HG02884 (cell line): ENCODE measurements around the gene TBC1D8.
"Not testable (repeated sequence)": the region's sequence is repeated elsewhere in the genome, so short reads cannot be mapped to it uniquely, and the experiment has no call there.

Experiments used
- ATAC-seq: cut with Tn5 transposase; IDR thresholded peaks from one replicate; pipeline ENCODE4 v1.9.1; 2021; ENCODE audit warnings: mild to moderate bottlenecking, moderate library complexity; ENCODE audit not compliant: unreplicated experiment

TBC1D8 gene

DNA sequence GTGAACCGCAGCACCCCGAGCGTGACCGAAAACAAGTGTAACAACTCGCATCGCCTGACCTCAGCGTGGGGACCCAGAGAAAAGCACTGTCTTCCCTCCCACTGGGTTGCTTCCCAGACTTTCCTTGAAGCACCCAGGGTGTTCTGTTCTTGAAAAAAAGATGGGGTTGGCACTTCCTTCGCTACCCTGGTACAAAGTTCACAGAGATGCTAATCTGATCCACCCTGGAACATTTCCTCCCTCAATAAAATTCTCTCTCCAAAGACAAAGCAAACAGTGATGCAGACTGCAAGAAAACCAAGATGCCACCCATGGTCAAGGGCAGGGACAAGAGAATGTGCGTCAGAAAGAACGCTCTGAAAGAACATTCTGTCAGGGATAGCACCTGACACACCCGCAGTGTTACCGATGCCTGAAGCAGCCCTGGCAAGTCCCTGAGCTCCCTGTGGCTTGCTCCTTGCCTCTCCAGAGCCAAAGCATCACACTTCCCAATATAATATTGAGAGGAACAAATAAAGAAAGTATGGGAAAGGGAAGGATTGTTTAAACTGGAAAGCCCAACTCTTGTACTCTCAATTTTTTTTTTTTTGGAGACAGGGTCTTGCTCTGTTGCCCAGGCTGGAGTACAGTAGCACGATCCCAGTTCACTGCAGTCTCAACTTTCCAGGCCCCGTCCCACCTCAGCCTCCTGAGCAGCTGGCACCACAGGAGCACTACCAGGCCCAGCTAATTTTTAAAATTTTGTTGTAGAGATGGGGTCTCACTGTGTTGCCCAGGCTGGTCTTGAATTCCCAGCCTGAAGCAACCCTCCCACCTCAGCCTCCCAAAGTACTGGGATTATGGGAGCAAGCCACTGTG lies 70.7 kb downstream of the TBC1D8 start:
- ATAC-seq: no peak

DNA sequence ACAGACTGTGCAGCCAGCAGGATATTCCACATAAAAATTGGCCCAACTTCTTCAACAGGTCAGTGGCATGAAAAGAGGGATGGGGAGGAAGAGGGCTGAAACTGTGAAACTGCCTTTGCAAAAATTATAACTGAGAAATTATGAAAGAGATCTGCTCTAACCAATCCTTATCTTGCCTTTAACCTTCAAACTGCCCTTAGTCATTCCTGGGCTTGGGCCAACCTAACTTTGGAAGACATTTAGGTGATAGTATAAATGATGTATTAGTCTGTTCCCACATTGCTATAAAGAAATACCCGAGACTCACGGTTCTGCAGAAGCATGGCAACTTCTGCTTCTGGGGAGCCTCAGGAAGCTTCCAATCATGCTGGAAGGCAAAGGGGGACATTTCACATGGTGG lies 74.6 kb downstream of the TBC1D8 start:
- no peak for ATAC-seq

DNA sequence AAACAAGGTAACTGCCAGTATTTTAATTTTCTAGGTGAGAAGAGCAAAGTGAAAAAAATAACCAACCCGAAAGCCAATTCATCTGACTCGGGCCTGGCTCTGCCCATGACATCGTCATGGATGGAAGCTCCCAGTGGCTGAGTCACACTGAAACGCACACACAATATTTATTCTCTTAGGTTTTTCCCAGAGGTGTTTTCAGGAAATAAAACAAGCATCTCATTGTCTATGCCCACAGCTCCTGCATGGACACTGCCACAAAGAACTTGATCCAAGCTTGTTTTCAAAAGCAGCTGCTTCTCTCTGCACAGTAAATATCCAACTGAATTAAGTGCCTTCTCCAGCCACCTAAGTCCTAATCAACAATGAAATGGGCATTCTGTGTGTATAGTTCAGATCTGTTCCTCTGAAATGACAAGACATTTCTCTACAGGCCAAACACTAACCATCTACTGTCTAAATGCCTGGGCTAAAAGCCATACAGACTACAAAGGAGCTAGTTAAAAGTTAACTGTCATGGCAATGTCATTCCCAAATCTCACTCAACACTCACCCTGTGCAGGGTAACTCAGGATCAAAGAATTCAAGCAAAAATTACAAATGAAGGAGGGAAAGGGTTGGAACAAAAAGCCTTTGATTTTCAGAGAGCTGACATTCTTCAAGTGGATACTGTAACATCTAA lies 86.2 kb downstream of the TBC1D8 start:
- no peak for ATAC-seq

DNA sequence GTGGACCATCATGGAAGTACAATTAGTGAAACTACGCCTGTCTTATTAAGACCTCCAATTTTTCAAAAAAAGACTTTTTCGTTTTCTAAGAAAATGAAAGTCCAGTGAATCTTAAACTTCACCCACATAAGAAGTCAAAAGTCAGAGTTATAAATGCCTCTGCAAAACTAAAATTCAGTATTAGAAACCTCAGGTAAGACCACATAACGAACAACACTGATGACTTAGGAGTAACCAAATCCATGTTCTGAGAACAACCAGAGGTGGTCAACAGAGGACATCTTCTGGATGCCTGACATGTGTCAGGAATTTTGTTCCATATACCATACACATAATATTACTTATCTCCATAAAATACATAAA lies 86.7 kb downstream of the TBC1D8 start:
- no peak for ATAC-seq

DNA sequence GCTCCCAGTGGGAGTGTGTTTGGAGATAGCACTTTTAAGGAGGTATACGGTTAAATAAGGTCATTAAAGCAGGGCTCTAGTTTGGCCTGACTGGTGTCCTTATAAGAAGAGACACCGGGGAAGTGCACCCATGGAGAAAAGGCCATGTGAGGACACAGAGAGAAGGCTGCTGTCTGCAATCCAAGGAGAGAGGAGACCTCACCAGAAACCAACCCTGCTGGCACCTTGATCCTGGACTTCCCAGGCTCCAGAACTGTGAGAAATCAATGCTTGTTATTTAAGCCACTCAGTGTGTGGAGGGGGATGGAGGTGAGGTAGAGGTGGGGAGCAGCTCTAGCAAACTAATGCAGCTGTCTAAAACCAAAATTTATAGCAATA lies 87.1 kb downstream of the TBC1D8 start:
- no peak for ATAC-seq

DNA sequence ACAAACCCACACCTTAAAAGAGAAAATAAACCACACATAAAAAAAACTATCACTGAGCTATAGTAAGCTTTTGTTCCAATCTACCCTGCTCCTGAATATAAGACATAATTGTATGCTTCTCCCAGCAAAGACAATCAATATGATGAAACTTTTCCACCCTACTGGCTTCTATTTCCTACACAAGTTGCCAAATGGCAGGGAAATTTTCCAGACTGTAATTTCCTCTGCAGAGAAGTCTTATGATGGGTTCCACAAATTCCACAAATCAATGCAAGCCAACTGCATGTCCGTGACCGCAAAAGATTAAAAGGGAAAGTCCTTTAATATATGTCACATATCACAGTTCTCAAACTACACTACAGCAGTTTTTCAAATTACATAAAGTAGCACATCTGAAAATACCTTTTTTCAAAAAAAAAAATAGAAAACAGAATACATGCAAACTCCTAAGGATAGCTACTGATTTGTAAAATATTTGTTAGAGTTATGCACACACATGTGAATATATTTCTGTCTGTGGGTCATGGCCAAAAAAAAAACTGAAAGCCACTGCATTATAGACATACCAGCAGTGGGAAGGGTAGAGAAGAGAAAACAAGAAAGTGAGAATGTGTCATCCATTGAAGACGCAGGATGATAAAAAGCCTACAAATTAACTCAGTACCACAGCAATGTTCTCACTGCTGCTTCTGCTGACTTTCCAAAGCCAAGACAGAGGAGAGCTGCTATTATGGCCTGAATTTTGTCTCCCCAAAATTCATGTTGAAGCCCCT lies 87.6 kb downstream of the TBC1D8 start:
- no peak for ATAC-seq

DNA sequence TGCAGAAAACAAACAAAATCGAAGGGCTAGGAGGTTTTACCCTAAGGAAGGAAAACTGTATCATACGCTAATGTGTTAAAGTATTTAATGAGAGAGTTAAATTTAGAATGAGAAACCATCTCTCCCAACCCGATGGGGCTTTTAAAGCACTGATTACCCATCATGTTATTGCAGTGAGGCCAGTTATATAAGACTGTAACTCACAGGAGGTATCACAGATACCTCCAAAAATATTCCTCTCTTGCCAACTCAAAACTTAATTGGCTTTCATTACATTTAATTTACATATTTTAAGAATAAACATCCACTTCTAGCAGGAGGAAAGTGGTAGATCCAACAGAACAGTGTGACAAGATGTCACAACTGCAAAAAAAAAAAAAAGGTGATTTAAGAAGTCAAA lies 92.8 kb downstream of the TBC1D8 start:
- no peak for ATAC-seq

DNA sequence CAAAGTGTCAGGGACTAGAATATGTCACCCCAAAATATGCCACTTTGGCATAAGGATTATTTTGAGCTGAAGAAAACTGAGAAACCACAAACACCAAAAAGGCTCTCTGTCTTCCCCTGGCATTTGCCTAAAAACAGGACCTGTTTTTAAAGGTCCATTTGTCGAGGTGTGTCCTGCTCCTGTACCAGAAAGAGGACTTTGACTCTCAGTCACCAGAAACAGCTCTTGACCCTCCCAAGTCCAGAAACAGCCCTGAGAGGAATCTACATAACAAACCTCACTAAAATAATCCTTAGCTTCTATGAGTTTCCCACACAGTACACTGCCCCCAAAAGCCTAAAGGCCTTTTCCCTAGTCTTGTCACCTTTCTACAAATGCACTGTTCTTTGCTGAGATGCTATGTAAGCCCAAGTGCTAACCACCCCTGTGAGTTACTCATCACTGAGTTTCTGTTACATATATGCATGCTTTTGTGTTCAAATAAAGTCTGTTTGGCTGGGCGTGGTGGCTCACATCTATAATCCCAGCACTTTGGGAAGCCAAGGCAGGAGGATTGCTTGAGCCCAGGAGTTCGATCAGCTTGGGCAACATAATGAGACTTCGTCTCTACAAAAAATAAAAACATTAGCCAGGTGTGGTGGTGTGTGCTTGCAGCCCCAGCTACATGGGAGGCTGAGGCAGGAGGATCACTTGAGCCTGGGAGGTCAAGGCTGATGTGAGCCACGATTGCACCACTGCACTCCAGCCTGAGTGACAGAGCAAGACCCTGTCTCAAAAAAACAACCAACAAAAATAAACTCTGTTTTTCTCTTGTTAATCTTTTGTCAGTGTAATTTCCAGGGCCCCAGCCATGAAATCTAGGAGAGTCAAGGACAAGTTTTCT lies 93.9 kb downstream of the TBC1D8 start:
- no peak for ATAC-seq

DNA sequence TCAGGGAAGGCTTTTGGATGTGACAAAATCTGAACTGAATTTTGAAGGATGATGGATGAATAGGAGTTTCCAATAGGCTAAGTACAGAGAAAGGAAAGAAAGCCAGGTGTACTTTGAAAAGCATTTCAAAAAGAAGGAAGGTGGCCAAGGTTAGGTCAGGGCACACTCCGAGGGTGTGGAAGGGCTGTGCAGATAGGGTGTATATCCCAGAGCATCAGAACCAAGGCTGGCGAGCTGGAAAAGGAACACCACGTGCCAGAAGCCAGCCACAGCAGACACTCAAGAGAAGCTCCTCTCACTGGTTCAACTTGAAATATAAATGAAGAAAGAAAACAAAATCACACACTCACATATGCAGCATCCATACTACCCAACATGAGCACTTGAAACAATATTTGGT lies 98.1 kb downstream of the TBC1D8 start:
- ATAC-seq: no peak

DNA sequence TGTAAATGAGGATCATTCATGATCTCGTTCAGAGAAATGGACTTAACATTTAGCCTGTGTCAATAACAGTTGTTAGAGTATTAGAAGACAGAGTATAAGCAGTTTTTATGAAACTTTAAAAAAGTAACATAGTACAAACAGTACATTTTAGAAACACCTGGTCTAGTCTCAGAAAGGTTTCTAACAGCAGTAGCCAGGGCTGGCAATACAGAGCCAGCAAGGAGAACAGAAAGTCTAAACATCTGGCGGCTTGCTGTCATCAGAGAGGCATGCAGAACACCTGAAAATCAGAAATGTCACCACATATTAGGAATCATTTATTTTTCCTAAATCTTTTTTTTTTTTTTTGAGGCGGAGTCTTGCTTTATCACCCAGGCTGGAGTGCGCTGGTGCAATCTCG lies 99.0 kb downstream of the TBC1D8 start:
- ATAC-seq: no peak

DNA sequence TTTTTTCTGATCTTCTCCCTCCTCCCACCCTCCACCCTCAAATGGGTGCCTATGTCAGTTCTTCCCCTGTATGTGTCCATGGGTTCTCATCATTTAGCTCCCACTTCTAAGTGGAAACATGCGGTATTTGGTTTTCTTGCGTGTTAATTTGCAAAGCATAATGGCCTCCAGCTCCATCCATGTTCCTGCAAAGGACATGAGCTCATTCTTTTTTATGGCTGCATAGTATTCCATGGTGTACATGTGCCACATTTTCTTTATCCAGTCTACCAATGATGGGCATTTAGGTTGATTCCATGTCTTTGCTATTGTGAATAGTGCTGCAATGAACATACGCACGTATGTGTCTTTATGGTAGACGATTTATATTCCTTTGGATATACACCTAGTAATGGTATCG lies 100.3 kb downstream of the TBC1D8 start:
- ATAC-seq: not testable (repeated sequence)

DNA sequence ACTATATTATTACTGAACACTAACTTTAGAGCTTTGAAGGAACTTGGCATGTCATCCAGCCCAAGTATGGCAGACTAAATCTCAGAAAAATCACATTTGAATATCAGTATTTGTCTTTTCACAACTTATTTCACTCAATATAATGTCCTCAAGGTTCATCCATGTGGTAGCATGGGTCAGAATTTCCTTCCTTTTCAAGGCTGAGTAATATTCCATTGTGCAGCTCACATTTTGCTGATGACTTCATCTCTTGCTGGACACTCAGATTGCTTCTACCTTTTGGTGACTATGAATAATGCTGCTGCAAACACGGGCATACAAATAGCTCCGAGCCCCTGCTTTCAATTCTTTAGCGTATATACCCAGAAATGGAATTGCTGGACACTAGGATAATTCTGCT lies 102.4 kb downstream of the TBC1D8 start:
- ATAC-seq: no peak

DNA sequence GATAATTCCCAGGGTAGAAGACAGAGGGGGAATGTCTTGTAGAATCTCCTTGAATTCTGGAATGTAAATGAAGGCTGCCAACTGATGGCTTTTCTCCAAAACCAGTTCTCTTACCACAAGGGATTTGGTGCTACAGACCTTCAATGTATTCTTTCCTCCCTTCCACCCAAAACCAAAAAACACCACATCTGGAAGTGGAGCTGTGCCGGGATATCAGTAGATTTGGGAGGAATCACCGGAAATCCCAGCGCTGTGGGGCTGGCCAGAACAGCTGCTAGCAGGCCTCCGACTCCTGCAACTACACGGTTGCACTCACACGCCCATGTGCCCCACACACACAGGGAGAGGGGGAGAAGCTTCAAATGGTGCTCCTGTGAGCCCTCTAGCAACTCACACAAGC lies 103.4 kb downstream of the TBC1D8 start:
- no peak for ATAC-seq

DNA sequence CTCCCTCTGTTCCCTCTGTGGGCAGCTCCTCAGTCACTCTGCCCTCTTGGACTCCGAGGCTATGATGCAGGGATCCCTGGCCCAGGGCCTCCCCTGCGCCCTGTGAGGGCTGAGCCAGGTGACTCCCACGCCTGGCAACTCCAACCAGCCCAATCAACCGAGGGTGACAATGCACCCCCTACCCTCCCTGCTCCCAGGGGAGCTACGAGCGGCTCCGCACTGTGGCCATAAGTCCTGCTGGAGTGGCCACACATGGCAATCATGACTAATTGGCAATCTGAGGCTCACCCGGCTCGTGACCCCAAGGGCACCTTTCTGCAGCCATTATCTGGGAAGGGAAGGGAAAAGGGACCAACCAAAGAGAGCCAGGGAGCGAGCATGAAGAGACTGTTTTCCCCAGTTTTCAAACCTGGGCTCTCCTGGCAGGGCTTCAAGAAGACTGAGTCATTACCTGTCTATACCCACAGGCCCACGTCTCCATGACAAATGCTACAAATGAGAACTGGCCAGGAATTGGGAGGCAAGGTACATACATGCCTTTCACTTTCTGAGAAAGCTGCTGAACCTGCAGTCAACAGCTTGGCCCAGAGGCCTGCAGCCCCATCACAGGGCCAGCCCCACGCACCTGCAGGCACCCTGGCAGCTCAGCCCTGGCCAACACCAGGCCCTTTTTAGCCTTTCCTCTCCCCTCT lies 104.0 kb downstream of the TBC1D8 start:
- no peak for ATAC-seq

DNA sequence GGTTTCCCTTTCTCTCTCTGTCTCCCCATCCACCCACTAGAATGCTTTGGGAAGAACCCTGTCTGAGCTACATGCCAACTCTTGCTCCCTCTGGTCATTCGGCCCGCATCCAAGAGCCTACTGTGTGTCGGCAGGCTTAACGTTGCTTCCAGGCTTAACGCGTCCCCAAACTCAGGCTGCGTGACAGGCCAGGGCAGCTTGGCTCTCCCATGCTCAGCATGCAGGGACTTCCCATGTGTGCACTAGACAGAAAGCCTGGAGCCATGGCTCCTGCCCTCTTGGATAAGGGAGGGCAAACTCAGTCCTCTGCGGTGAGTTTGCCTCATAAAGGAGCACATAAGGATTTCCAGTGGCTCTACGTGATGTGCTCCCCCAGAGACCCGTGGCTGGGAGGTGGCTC lies 105.9 kb downstream of the TBC1D8 start:
- ATAC-seq: no peak

DNA sequence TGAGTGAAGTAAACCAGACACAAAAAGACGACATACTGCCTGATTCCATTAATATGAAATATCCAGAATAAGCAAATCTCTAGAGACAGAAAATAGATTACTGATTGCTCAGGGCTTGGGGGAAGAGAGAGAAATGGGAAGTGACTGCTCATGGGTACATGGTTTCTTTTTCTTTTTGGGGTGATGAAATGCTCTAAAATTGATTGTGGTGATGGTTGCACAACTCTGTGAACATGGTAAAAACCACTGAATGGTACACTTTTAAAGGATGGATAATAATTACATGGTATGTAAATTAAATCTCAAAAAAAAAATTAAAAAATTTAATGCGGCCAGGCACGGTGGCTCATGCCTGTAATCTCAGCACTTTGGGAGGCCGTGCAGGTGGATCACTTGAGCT lies 109.8 kb downstream of the TBC1D8 start:
- no peak for ATAC-seq

DNA sequence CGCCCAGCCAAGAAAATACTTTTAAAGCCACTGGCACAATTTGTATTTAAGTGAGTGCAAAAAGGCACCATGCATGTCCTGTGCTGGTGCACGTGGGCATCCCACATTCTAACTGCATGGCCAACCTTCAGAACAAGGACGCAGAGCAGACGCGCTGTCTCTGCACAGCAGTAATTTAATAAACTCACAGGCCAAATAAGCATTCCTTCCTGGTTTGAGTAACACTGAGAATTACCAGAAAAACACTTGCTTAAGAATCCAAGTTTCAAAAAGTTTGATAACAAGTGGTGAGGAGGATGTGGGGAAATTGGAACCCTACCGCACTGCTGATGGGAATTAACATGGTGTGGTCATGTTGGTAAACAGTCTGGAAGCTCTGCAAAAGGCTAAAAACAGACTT lies 110.4 kb downstream of the TBC1D8 start:
- ATAC-seq: no peak

DNA sequence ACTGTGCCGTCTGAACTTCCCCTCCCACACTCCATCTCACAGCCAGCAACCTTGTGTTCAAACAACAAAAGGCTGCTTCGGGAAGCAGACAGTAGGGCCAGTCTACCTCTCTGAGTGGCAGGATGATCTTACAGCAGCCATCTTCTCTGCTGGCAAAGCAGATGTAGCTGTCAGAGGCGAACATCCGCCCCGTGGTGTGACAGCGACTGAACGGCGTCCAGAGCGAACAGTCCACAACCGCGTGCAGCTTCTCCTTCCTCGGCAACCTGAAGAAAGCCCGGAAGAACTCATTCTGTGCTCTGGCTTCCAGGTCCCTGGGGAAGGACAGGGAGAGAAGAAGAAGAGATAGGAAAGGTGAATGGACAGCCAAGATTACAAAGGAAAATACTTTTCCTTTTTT lies 111.1 kb downstream of the TBC1D8 start:
- ATAC-seq: no peak

DNA sequence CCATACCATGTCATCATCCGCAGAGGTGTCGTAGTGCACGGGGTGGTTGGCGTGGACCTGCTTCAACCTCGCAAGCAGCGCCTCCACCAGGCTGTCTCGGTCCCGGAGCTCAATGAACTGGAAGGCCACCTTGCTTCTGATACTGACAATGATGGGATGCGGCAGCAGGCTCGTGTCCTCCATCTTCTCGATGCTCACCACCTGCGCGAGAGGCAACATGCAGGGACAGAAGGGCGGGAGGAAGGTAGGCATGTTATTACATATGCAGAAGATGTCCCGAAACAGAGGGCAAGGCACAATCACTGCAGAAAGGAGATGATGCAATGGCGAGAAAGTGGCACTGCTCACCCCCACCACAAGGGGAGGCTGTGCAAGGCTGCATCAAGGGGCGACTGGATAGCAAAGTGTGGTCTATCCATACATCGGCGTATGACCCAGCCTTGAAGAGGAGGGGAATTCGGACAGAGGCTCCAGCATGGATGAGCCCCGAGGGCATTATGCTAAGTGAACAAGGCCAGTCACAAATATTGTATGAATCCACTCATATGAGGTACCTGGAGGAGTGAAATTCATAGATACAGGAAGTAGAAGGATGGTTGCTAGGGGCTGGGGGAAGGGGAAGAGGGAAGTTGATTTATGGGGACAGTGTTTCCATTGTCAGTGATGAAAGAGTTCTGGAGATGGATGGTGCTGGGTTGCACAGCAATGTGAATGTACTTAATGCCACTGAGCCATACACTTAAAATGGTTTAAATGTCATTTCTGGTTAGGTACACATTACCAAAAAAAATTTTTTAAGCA lies 112.5 kb downstream of the TBC1D8 start:
- ATAC-seq: no peak
